GM11168 (cell line): Measurements from ENCODE around the gene GTPBP4.
"Not testable (repeated sequence)": the region's sequence is repeated elsewhere in the genome, so short reads cannot be mapped to it uniquely, and the experiment has no call there.

Experiments
- in situ Hi-C: fragments of 300-500 bp; cut with MboI; formaldehyde crosslinking; loops from one replicate; pipeline ENCODE4 v1.12.0; 2022; ENCODE audit warnings: low sequenced_read_pairs; ENCODE audit not compliant: unreplicated experiment

Gene GTPBP4

GRCh38 chr10:1020958-1021357 lies 32.7 kb downstream of the GTPBP4 start:
- in situ Hi-C loops: no loop called here

- in situ Hi-C loops: no loop called here
Measured at GRCh38 chr10:1022413-1022812, 34.2 kb downstream of the GTPBP4 start.

DNA sequence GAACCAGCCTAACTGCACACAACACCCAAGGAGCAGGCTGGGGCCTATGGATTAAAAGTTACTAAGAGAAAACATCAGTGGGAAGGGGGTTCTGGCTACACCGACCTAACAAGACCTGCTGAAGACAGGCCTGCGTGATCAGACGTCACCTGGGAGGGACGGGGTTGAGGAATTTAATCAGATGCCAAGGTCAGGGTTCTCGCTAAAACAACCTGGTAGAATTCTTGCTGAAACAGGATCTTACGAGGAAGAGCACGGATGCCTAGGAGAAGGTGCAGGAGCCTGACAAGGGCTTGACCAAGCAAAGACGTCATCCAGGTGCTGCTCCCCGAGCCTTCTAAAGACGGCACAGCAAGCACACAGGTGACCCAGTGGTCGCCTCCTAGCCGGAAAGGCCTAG lies 35.9 kb downstream of the GTPBP4 start:
- in situ Hi-C loops: no loop called here

DNA sequence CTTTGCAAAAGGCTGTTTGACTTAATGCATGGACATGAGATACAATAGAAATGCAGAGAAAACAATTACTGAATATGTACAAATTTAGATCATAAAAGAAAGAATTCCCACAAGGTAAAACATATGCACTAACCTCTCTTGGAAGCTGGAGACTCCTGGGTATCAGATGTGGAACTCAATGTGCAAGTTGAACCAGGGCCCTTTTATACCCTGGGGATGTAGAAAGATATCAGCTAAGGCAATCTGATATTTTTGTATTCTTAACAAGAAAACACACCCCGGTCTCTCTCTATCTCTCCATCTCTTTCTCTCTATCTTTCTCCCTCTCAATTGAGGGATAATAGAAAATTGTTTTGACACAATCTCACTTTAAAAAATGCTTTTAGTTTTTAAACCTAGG lies 37.4 kb downstream of the GTPBP4 start, which contains the start of gene IDI2:
TSS of gene IDI2 (minus strand) at position 177 of the 400 bp plus-strand sequence. CDS start 1,136 bp downstream, outside the sequence.
- in situ Hi-C loops: no loop called here

- in situ Hi-C loops: no loop called here
Measured at GRCh38 chr10:1026578-1026977, 38.3 kb downstream of the GTPBP4 start.

DNA sequence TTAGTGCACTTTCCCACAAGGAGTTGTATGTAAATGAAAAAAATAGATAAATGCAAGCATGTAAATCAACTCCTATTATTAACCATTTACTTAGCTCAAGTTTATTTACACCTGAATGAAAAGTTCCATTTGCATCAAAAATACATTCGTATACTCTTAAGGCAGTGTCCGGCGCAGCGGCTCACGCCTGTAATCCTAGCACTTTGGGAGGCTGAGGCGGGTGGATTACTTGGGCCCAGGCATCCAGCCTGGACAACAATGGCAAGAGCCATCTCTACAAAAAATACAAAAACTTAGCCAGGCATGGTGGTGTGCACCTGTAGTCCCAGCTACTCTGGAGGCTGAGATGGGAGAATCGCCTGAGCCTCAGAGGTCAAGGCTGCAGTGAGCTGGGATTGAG lies 41.6 kb downstream of the GTPBP4 start:
- in situ Hi-C loops: no loop called here

GRCh38 chr10:1033601-1034000 lies 45.4 kb downstream of the GTPBP4 start:
- in situ Hi-C loops: no loop called here

DNA sequence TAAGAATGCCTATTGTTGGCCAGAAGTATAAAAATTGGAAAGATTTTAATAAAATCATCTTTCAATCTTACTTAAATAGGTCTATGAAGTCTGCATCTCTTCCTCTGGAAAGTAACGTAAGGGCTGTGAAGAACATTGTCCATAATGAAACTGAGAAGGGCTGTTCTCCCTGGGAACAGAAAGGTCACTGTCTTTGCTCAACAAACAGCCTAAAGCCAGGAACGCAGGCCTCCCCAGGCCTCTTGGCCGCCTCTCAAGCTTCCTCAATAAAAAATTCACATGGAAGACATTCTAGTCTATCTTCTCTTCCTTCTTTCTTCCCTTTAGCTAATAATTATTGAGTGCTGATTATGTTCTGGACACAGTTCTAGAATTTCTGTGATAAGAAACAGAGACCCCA lies 46.5 kb downstream of the GTPBP4 start:
- in situ Hi-C loops: no loop called here

GRCh38 chr10:1035201-1035600 lies 47.0 kb downstream of the GTPBP4 start:
- in situ Hi-C loops: no loop called here

- in situ Hi-C loops: no loop called here
Measured at GRCh38 chr10:1036341-1036791, 48.1 kb downstream of the GTPBP4 start.

- in situ Hi-C loops: no loop called here
Measured at GRCh38 chr10:1037098-1037497, 48.9 kb downstream of the GTPBP4 start.

GRCh38 chr10:1038769-1039168 lies 50.5 kb downstream of the GTPBP4 start:
- in situ Hi-C loops: not testable (repeated sequence)

GRCh38 chr10:1040133-1040532 lies 51.9 kb downstream of the GTPBP4 start:
- in situ Hi-C loops: no loop called here

- in situ Hi-C loops: no loop called here
Measured at GRCh38 chr10:1041514-1041913, 53.3 kb downstream of the GTPBP4 start.

- in situ Hi-C loops: no loop called here
Measured at GRCh38 chr10:1043532-1043995, 55.3 kb downstream of the GTPBP4 start.

- in situ Hi-C loops: no loop called here
Measured at GRCh38 chr10:1044146-1044545, 55.9 kb downstream of the GTPBP4 start.

- in situ Hi-C loops: no loop called here
Measured at GRCh38 chr10:1044964-1045363, 56.7 kb downstream of the GTPBP4 start.

DNA sequence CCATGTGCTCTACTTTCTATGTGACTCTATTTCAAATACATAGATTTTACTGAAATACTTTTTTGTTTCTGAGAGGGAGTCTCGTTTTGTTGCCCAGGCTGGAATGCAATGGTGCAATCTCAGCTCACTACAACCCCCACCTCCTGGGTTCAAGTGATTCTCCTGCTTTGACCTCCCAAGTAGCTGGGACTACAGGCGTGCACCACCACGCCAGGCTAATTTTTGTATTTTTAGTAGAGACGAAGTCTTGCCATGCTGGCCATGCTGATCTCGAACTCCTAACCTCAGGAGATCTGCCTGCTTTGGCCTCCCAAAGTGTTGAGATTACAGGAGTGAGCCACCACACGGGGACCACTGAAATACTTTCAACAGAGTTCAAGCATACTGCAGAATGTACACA lies 57.2 kb downstream of the GTPBP4 start:
- in situ Hi-C loops: no loop called here

DNA sequence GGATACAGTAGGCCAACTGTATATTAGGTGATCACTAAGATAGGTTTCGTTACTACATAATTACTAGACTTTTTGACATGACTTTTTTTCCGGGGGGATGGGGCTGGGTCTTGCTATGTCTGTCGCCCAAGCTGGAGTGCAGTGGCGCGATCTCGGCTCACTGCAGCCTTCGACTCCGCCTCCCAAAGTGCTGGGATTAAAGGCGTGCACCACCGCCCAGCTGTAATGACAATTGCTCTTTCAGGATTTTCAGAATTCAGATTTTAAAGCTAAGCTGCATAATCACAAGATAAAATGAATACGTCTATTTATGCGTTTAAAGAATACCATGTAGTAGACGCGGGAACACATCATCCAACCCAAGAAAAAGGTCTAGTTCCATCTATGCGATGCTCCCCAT lies 59.7 kb downstream of the GTPBP4 start:
- in situ Hi-C loops: no loop called here

DNA sequence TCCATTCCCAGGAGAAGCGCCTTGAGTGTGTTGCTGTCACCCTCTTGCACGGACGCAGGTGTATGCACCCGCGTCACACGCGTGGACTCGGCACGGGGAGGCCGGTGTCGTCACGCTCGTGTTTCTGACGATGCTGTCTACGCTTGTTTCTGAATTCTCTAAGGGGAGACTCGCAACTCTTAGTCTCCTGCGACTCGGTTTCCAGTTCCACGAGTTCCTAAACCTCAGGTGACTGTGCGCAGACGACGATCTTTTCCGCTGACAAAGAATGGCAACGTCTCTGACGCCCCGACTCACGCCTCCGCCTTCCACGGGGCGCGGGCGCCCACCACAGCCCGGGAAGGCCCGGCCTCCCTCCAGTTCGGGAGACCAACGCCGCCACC lies 60.1 kb downstream of the GTPBP4 start:
- in situ Hi-C loops: no loop called here

DNA sequence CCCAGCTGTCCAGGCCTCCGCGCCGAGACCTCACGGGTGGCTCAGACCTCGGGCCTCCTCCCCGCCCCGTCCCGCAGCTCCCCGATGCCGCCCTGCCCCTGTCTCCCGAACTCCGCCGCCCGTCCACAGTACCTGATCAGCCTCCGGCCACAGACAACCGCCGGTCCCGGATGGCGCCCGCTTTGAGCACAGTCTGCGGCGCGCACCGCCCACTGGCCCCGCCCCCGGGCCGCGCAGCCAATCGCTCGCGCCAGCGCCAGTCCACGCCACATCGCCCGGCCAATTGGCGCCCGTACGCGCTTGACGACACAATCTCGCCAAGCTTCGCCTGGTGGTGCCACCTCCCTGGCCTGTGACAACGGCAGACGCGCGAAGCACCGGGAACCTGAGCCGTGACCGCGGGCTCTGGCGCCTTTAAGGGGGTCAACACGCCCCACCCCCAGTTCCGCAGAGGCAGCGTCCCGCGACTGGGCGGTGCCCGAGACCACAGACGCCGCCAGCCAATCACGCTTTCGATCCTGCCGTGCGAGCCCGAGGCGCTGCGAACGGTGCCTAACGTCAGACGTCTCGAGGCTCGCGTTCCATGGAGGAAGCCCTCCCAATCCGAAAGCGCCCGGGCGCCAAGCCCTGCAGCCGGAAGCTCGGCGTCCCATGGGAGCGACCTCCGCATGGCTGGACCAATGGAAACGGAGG lies 60.6 kb downstream of the GTPBP4 start, which contains the start of gene IDI1:
TSS of gene IDI1 (minus strand) at position 388 of the 693 bp plus-strand sequence. CDS start at position 272, 116 bp downstream.
- in situ Hi-C loops: no loop called here

DNA sequence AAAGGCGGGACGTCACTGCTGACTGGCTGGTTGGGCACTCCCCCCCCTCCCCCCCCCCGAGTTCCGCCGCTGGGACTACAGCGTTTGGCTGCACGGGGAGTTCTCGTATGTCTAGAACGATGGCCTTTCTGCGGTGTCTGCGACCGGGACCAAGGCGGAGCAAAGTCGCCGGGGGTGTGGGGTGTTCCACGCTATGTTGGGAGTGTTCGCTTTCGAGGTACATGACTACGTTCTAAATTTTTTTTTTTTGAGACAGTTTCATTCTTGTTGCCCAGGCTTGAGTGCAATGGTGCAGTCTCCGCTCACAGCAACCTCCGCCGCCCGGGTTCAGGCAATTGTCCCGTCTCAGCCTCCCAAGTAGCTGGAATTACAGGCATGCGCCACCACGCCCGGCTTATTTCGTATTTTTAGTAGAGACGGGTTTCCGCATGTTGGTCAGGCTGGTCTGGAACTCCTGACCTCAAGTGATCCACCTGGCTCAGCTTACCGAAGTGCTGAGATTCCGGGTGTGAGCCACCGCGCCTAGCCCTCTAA lies 61.3 kb downstream of the GTPBP4 start:
- in situ Hi-C loops: no loop called here
